HFFc6 (cell line): ENCODE data around the gene PTPRD. TPM values are rescaled to one million over a fixed set of nuclear protein-coding genes. Genes with fewer than 3 reads are reported as not detected.

ENCODE experiments used
- DNase-seq: peaks from one replicate; pipeline ENCODE4 v3.0.0-alpha.2; 2018
- H3K27ac Mint-ChIP-seq: 2 replicates; pipeline ENCODE4 v1.8.0; 2020; ENCODE audit warnings: mild to moderate bottlenecking, mixed read lengths
- H3K27me3 Mint-ChIP-seq: 2 replicates; pipeline ENCODE4 v1.8.0; 2021; ENCODE audit warnings: mild to moderate bottlenecking, moderate library complexity, mixed read lengths; ENCODE audit not compliant: insufficient read depth
- H3K36me3 Mint-ChIP-seq: 2 replicates; pipeline ENCODE4 v1.8.0; 2021; ENCODE audit warnings: low read depth, mixed read lengths
- H3K4me1 Mint-ChIP-seq: 2 replicates; pipeline ENCODE4 v1.8.0; 2020; ENCODE audit warnings: low read depth, mixed read lengths
- H3K4me3 Mint-ChIP-seq: 2 replicates; pipeline ENCODE4 v1.8.0; 2020; ENCODE audit warnings: mild to moderate bottlenecking, moderate library complexity, mixed read lengths
- H3K9me3 Mint-ChIP-seq: 2 replicates; pipeline ENCODE4 v1.8.0; 2020; ENCODE audit warnings: mild to moderate bottlenecking, mixed read lengths
- total RNA-seq, 6 experiments: library from RNA; stranded (reverse); fragmentation: NEBNext Ultra II Directional; extraction: Animal tissue kit (Norgen Biotek cat#: 25700); gene quantifications; 2 replicates in 1 of 6; 3 replicates in 5 of 6; pipeline ENCODE4 v1.2.3, GENCODE V29; 2021
- TF ChIP-seq, protein P1 (sequence below): fragments of 200-600 bp; sonication (generic); IDR thresholded peaks from 2 replicates; pipeline ENCODE4 v1.5.0; 2021; ENCODE audit warnings: antibody characterized with exemption, mild to moderate bottlenecking

The PTPRD gene
- total RNA-seq, 6 experiments from 2014 or later: not detected

GRCh38 chr9:10339152-10339551 is 273.6 kb downstream of the PTPRD start:
- no peak overlapping the region for H3K27ac Mint-ChIP-seq
- H3K9me3 Mint-ChIP-seq: peaks cover 20% of the 10 kb centered on the region
- no peaks in the 10 kb centered on the region for H3K36me3 Mint-ChIP-seq
- TF ChIP-seq, protein P1, sequence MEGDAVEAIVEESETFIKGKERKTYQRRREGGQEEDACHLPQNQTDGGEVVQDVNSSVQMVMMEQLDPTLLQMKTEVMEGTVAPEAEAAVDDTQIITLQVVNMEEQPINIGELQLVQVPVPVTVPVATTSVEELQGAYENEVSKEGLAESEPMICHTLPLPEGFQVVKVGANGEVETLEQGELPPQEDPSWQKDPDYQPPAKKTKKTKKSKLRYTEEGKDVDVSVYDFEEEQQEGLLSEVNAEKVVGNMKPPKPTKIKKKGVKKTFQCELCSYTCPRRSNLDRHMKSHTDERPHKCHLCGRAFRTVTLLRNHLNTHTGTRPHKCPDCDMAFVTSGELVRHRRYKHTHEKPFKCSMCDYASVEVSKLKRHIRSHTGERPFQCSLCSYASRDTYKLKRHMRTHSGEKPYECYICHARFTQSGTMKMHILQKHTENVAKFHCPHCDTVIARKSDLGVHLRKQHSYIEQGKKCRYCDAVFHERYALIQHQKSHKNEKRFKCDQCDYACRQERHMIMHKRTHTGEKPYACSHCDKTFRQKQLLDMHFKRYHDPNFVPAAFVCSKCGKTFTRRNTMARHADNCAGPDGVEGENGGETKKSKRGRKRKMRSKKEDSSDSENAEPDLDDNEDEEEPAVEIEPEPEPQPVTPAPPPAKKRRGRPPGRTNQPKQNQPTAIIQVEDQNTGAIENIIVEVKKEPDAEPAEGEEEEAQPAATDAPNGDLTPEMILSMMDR: no peak
- no peak for DNase-seq
- H3K27me3 Mint-ChIP-seq: no peaks in the 10 kb centered on the region; the same call in 1 of the 2 replicates
- H3K4me3 Mint-ChIP-seq: no peak overlapping the region
- H3K4me1 Mint-ChIP-seq: no peaks in the 10 kb centered on the region

DNA sequence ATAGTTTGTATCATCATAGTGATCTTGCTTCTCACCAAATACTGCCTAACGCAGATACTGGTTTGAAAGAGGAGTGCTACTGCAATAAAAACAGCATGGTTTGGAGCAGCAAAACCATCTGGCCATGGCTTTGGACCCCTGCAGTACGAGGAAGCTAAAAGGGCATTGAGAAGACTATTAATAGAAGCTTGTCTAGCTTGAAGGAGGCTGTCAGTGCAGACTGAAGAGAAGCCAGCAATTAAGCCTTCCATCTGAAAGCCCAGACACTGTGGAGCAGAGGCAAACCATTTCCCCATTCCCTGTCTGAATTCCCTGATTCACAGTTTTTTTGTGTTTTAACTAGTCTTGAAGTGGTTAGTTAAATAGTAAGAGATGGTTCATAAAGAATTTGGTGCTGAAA is 281.6 kb downstream of the PTPRD start:
- Mint-ChIP-seq H3K9me3 (peaks cover 11% of the 10 kb centered on the region), H3K4me3 (no peak overlapping the region), H3K4me1 (no peaks in the 10 kb centered on the region), H3K27me3 (no peaks in the 10 kb centered on the region), H3K36me3 (no peaks in the 10 kb centered on the region), H3K27ac (no peak overlapping the region)
- TF ChIP-seq, protein P1: no peak
- no peak for DNase-seq

- Mint-ChIP-seq H3K4me1 (no peaks in the 10 kb centered on the region), H3K9me3 (peaks cover 7% of the 10 kb centered on the region; the same call in 1 of the 2 replicates), H3K36me3 (no peaks in the 10 kb centered on the region), H3K4me3 (no peak overlapping the region), H3K27ac (no peak overlapping the region), H3K27me3 (no peaks in the 10 kb centered on the region)
- TF ChIP-seq, protein P1: no peak
- no peak for DNase-seq
Measured at GRCh38 chr9:10282084-10282483, 330.7 kb downstream of the PTPRD start.

- TF ChIP-seq, protein P1: peak; percentile 40; the same call in 1 of the 2 replicates
- no peak overlapping the region for H3K27ac Mint-ChIP-seq
- no peak overlapping the region for H3K4me3 Mint-ChIP-seq
- no peaks in the 10 kb centered on the region for H3K36me3 Mint-ChIP-seq
- peaks cover 5% of the 10 kb centered on the region; the same call in 1 of the 2 replicates for H3K4me1 Mint-ChIP-seq
- DNase-seq: no peak
- no peaks in the 10 kb centered on the region for H3K27me3 Mint-ChIP-seq
- peaks cover 24% of the 10 kb centered on the region for H3K9me3 Mint-ChIP-seq
Measured at GRCh38 chr9:10274988-10275387, 337.8 kb downstream of the PTPRD start.

DNA sequence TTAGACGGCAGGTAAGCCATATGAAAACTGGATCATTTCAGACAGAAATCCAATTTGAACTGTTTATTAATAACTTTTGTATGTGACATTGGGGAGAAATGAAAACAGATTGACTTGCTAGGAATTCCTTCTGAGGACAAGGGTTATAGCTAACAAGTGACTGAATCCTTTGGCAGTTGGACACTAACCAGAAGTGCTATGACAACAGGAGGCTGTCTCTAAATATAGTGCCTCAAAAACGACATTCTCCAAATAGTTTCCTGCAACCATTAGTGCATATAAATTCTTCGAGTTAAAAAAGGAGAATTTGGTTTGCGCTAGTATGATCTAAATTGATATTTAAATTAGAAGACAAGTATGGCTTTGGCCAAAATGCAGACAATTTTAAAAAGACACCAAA is 338.6 kb downstream of the PTPRD start:
- peaks cover 21% of the 10 kb centered on the region for H3K9me3 Mint-ChIP-seq
- no peaks in the 10 kb centered on the region for H3K36me3 Mint-ChIP-seq
- H3K27ac Mint-ChIP-seq: no peak overlapping the region; the same call in 1 of the 2 replicates
- peak; percentile 30 for DNase-seq
- H3K4me3 Mint-ChIP-seq: no peak overlapping the region
- TF ChIP-seq, protein P1: no peak
- peaks cover 5% of the 10 kb centered on the region; the same call in 1 of the 2 replicates for H3K4me1 Mint-ChIP-seq
- H3K27me3 Mint-ChIP-seq: no peaks in the 10 kb centered on the region

- Mint-ChIP-seq H3K9me3 (peaks cover 17% of the 10 kb centered on the region), H3K27ac (no peak overlapping the region), H3K36me3 (no peaks in the 10 kb centered on the region), H3K4me3 (no peak overlapping the region), H3K4me1 (peaks cover 5% of the 10 kb centered on the region; the same call in 1 of the 2 replicates), H3K27me3 (no peaks in the 10 kb centered on the region)
- DNase-seq: no peak
- TF ChIP-seq, protein P1: no peak
Measured at GRCh38 chr9:10272830-10273229, 340.0 kb downstream of the PTPRD start.
